ENCODE results near the gene HOXC9. TPM values are rescaled to one million over a fixed set of nuclear protein-coding genes. Genes with fewer than 3 reads are reported as not detected.

The HOXC9 gene
- total RNA-seq, 1 experiment from 2014 or later, result 0.76 TPM

- DNase-seq (ENCODE audit: low spot score), result no peak
These were observed 24.3 kb upstream of the HOXC9 start for GRCh38 chr12:53975479-53976152.

- peak; percentile 47 for DNase-seq (ENCODE audit: low spot score)
These were observed 23.7 kb upstream of the HOXC9 start for GRCh38 chr12:53976172-53976822.

DNA sequence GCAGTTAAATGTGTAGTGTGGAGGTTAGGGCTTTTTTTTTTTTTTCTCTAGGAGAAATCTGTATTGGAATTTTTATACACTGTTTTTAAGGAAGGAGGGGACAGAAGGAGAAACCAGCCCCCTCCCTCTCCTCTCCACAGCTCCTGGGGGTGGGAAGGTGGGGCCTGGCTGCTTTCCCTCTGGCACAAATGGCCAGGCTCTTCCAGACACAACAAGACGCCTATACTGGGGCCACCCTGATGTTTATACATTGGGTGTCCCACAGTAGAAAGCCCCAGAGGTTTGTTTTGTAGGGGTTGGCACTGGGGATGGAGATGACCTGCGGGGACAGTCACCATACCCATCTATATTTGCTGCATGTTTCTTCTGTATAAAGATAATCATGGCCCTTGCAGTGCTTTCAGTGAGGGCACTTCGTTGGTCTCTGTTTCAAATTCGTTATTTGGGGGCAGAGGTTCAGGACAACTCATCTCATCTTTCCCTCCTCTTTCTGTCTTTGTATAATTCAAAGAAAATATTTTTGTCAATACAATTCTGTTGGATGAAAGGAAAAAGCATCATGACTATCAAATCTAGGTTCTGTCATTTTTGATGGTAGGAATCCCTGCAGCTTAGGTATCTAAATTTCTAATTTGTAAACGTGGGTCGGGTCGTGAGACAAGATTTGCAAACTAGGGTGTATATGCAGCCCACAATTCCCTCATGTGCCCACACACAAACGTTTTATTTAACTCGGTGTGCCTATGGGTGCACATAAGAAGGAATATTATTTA lies 23.0 kb upstream of the HOXC9 start:
- no peak for DNase-seq (ENCODE audit: low spot score)

- peak; percentile 68 for DNase-seq (ENCODE audit: low spot score)
These were observed 22.1 kb upstream of the HOXC9 start for GRCh38 chr12:53977596-53978445.

GRCh38 chr12:53978477-53979356 lies 21.2 kb upstream of the HOXC9 start:
- DNase-seq (ENCODE audit: low spot score), result peak; percentile 92

DNA sequence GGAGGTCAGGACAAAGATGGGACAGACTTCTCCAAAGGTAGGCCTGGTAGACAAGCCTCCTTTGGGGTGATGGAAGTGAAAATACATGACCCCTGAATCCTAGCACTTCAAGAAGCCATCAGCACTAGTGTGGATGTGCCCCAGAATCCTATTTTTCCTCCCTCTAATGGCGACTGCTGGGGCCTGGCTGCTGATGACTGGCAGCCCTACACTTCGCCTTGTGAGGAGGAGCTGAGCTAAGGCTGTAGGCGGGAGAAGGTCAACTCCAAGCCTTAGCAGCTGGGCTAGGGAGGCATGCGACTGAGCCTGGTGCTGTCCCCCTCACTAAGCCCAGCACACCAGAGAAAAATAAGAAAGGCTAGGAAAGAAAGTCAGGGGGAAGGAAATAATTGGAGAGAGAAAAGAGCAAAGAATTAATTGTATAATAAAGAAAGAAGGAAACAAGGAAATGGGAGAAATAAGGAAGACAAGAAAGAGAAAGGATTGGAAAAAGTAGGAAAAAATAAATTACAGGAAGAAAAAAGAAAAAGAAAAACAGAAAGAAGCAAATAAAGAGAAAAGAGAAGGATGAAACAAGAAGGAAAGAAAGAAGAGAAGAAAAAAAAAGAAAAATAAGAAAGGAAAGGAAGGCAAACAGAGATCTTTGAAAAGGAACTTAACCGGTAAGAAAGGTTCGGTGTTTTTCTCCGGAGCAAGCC lies 19.7 kb upstream of the HOXC9 start:
- no peak for DNase-seq (ENCODE audit: low spot score)

GRCh38 chr12:53980802-53981496 lies 19.0 kb upstream of the HOXC9 start:
- DNase-seq (ENCODE audit: low spot score), result no peak

GRCh38 chr12:53981634-53982565 lies 18.1 kb upstream of the HOXC9 start:
- no peak for DNase-seq (ENCODE audit: low spot score)

DNA sequence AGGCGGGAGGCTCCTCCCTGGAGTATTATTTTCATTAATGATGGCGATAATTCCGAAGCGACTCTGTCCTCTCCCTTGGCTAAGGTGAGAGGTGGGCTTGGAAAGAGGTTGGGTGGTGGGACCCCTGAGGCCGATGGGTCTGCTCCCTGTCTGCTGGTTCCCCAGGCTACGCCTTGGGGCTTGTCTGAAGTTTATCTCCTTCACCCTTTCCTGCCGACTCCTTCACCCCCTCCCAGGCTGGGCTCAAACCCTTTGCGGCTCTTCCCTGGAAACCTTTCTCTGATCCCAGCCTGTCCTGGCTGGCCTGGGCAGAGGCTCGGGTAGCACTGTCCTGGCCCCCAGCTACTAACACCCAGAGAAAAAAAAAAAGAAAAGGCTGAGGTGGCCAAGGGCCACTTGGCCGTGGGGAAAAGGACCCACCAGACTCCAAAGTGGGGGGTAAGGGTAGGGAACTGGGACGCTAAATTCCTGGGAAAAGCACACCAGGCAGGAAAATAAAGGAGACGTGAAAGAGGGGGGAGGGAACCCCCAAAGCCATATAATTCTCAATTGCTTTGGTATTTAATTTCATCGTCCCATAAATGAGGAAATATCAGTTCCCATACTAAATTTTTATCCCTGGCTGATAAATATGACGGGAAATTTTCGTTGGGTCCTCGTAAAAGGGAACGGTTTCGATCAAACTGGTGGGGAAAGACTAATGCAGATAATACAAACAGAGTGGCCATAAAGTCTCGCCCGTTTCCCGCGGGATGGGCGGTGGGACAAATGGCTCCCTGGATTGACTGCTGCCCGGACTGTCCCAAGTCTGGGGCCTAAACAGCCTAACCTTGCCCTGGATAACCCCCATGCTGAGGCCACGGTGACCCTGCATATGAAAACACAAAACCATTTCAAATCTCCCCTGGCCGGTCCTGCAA lies 17.1 kb upstream of the HOXC9 start:
- DNase-seq (ENCODE audit: low spot score), result no peak

- no peak for DNase-seq (ENCODE audit: low spot score)
These were observed 16.4 kb upstream of the HOXC9 start for GRCh38 chr12:53983568-53983949.

- DNase-seq (ENCODE audit: low spot score), result no peak
These were observed 15.9 kb upstream of the HOXC9 start for GRCh38 chr12:53983950-53984572.

- DNase-seq (ENCODE audit: low spot score), result peak; percentile 61
These were observed 14.9 kb upstream of the HOXC9 start, which contains the start of gene HOXC10 for GRCh38 chr12:53984901-53985691. HOXC10 (plus strand) TSS chr12:53985146; CDS start chr12:53985260, 114 bp downstream.

DNA sequence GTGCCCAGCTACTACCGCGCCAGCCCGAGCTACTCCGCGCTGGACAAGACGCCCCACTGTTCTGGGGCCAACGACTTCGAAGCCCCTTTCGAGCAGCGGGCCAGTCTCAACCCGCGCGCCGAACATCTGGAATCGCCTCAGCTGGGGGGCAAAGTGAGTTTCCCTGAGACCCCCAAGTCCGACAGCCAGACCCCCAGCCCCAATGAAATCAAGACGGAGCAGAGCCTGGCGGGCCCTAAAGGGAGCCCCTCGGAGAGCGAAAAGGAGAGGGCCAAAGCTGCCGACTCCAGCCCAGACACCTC lies 14.3 kb upstream of the HOXC9 start:
- no peak for DNase-seq (ENCODE audit: low spot score)

DNA sequence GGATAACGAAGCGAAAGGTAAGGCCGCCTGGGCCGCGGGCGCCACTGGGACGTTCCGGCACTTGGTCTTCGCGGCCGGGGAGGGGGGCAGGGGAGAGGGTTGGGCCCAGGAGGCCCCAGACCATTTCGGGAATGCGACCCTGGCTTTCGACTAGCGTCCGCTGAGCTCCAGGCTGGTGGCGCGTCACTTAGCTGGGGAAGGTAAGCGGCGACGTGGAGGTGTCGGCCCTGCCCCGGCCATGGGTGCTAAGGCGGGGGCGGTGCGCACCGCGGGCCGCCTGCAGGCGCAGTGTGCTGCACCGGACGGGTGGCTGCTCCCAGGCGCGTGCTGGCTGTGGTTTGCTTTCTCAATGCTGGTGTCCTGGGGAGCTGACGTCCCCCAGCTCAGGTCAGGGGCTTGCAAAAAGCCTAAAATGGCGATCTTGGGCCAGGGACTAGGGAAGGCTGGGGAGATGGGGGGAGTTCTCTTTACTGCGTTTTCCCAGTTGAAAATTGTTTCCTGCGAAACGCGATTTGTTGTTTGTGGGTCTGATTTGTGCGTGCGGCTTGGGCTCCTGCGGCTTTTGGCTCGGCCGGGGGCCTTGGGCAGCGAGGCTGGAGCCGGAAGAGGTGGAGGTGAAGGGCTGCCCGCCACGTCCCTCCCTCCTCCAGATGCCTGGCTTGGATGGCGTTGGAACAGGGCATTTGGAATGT lies 13.8 kb upstream of the HOXC9 start:
- DNase-seq (ENCODE audit: low spot score), result no peak

DNA sequence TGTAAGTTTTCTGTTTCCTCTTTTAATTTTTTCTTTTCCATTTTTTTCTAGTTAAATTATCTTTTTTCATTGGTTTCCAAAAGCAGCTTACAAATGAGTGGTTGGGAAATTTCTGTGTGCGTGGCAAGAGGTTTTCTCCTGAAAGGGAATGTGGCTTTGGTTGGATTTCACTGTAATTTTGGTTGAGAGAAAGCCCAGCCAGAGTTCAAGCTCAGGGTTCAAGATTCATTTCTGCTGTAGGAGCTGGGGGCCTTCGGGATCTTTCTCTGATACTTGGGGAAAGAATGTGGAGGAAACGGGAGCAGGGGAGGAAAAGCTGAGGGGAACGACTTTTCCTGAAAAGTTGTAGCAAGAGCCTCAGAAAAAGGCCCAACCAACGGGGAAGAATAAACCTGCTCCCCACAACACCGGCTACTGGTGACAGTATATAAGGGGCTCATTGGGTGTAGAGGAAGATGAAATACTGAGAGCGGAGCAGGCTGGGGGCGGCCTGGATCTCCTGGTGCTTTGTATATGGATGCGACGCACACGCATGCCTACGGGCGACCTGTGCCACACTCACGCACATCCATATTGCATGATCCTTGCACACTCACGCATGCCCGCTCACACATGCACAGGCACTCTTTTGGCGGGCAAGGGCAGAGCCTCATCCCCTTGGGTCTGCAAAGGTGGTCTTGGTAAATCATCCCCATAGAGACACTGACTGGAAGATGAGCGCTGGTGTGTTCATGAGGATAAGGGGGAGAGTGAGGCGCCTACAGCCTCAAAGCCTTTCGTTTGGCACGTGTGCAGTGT lies 13.1 kb upstream of the HOXC9 start:
- DNase-seq (ENCODE audit: low spot score), result no peak
